WTC11 (cell line): ENCODE measurements around the gene GRIK2. TPM values are rescaled to one million over a fixed set of nuclear protein-coding genes. Genes with fewer than 3 reads are reported as not detected.

Experiments used
- ATAC-seq: fragments of 200-7000 bp; cut with Tn5 transposase; 2 replicates; pipeline ENCODE4 v1.10.0; 2021; ENCODE audit warnings: mild to moderate bottlenecking, moderate library complexity
- CTCF ChIA-PET: fragments of 300-600 bp; sonication (Branson Sonifier 250); formaldehyde crosslinking; loops from one replicate; lab custom pipeline; 2021; ENCODE audit warnings: antibody characterized with exemption; lab: Charles Lee
- POLR2A ChIA-PET: fragments of 350-600 bp; sonication (Branson Sonifier 250); formaldehyde crosslinking; loops from one replicate; lab custom pipeline; 2021; ENCODE audit warnings: antibody characterized with exemption; lab: Charles Lee
- DNase-seq: peaks from one replicate; pipeline ENCODE4 v3.0.0; 2021; ENCODE audit warnings: low spot score
- H3K27ac Mint-ChIP-seq: 2 replicates; pipeline ENCODE4 v1.8.0; 2021; ENCODE audit warnings: mixed read lengths
- H3K27me3 Mint-ChIP-seq: 2 replicates; pipeline ENCODE4 v1.8.0; 2021; ENCODE audit warnings: low read depth, mild to moderate bottlenecking, moderate library complexity, mixed read lengths
- H3K36me3 Mint-ChIP-seq: 2 replicates; pipeline ENCODE4 v1.8.0; 2021; ENCODE audit warnings: mixed read lengths
- H3K4me1 Mint-ChIP-seq: 2 replicates; pipeline ENCODE4 v1.8.0; 2022; ENCODE audit warnings: mixed read lengths
- H3K4me3 Mint-ChIP-seq: 2 replicates; pipeline ENCODE4 v1.8.0; 2021; ENCODE audit warnings: mild to moderate bottlenecking, moderate library complexity, mixed read lengths
- H3K9me3 Mint-ChIP-seq: 2 replicates; pipeline ENCODE4 v1.8.0; 2021; ENCODE audit warnings: mixed read lengths
- AR ChIP-seq: fragments of 250-450 bp; sonication (Bioruptor Pico); IDR thresholded peaks from 2 replicates; pipeline ENCODE4 v1.9.0; 2021; ENCODE audit warnings: mild to moderate bottlenecking
- CREB1 ChIP-seq: sonication (generic); formaldehyde crosslinking; IDR thresholded peaks from 2 replicates; pipeline ENCODE4 v1.8.0; 2023; ENCODE audit warnings: mild to moderate bottlenecking, missing genetic modification reagents
- ETV6 ChIP-seq: sonication (generic); formaldehyde crosslinking; IDR thresholded peaks from 2 replicates; pipeline ENCODE4 v1.8.1; 2022; ENCODE audit warnings: mild to moderate bottlenecking, missing genetic modification reagents
- FOXK1 ChIP-seq: sonication (generic); formaldehyde crosslinking; IDR thresholded peaks from 2 replicates; pipeline ENCODE4 v1.8.0; 2022; ENCODE audit warnings: mild to moderate bottlenecking, moderate library complexity, missing genetic modification reagents
- GTF2I ChIP-seq: fragments of 250-450 bp; sonication (Bioruptor Pico); conservative IDR thresholded peaks from 2 replicates; pipeline ENCODE4 v1.4.0; 2021; ENCODE audit warnings: mild to moderate bottlenecking
- IRF1 ChIP-seq: sonication (generic); formaldehyde crosslinking; IDR thresholded peaks from 2 replicates; pipeline ENCODE4 v1.8.0; 2023; ENCODE audit warnings: missing genetic modification reagents
- JUN ChIP-seq: sonication (generic); formaldehyde crosslinking; IDR thresholded peaks from 2 replicates; pipeline ENCODE4 v1.8.0; 2023; ENCODE audit warnings: mild to moderate bottlenecking, missing genetic modification reagents
- NFYB ChIP-seq: sonication (generic); formaldehyde crosslinking; conservative IDR thresholded peaks from 2 replicates; pipeline ENCODE4 v1.8.0; 2022; ENCODE audit warnings: low read depth, missing genetic modification reagents
- NR3C1 ChIP-seq: sonication (generic); formaldehyde crosslinking; conservative IDR thresholded peaks from 2 replicates; pipeline ENCODE4 v1.8.1; 2023; ENCODE audit warnings: low read depth, mild to moderate bottlenecking, missing genetic modification reagents
- SMAD3 ChIP-seq: sonication (generic); formaldehyde crosslinking; IDR thresholded peaks from 2 replicates; pipeline ENCODE4 v1.8.0; 2022; ENCODE audit warnings: missing genetic modification reagents, mild to moderate bottlenecking, borderline replicate concordance
- TCF7 ChIP-seq: sonication (generic); formaldehyde crosslinking; IDR thresholded peaks from 2 replicates; pipeline ENCODE4 v1.8.0; 2022; ENCODE audit warnings: mild to moderate bottlenecking, low read depth, missing genetic modification reagents, moderate library complexity
- TP53 ChIP-seq: sonication (generic); formaldehyde crosslinking; IDR thresholded peaks from 2 replicates; pipeline ENCODE4 v1.8.1; 2023; ENCODE audit warnings: mild to moderate bottlenecking, missing genetic modification reagents
- ZNF219 ChIP-seq: sonication (generic); formaldehyde crosslinking; IDR thresholded peaks from 2 replicates; pipeline ENCODE4 v1.8.0; 2023; ENCODE audit warnings: missing genetic modification reagents, mild to moderate bottlenecking, borderline replicate concordance
- ZNF263 ChIP-seq: sonication (generic); formaldehyde crosslinking; IDR thresholded peaks from 2 replicates; pipeline ENCODE4 v1.8.1; 2022; ENCODE audit warnings: low read depth, mild to moderate bottlenecking, moderate library complexity, missing genetic modification reagents
- ZNF281 ChIP-seq: sonication (generic); formaldehyde crosslinking; IDR thresholded peaks from 2 replicates; pipeline ENCODE4 v1.8.0; 2023; ENCODE audit warnings: mild to moderate bottlenecking, missing genetic modification reagents
- ZNF512 ChIP-seq: sonication (generic); formaldehyde crosslinking; IDR thresholded peaks from 2 replicates; pipeline ENCODE4 v1.8.1; 2022; ENCODE audit warnings: missing genetic modification reagents, borderline replicate concordance
- ZNF671 ChIP-seq: fragments of 250-450 bp; sonication (Bioruptor Pico); IDR thresholded peaks from 2 replicates; pipeline ENCODE4 v1.8.0; 2021; ENCODE audit warnings: mild to moderate bottlenecking
- total RNA-seq: library from RNA; stranded (reverse); gene quantifications from 3 replicates; pipeline ENCODE4 v1.2.3, GENCODE V29; 2021
- TF ChIP-seq, protein P1 (sequence below): sonication (generic); formaldehyde crosslinking; IDR thresholded peaks from 2 replicates; pipeline ENCODE4 v1.8.1; 2023; ENCODE audit warnings: mild to moderate bottlenecking, missing genetic modification reagents, moderate library complexity
- TF ChIP-seq, protein P2 (sequence below): sonication (generic); formaldehyde crosslinking; IDR thresholded peaks from 2 replicates; pipeline ENCODE4 v1.8.1; 2023; ENCODE audit warnings: mild to moderate bottlenecking, missing genetic modification reagents, moderate library complexity
- TF ChIP-seq, protein P3 (sequence below): sonication (generic); formaldehyde crosslinking; IDR thresholded peaks from 2 replicates; pipeline ENCODE4 v1.8.0; 2022; ENCODE audit warnings: mild to moderate bottlenecking, missing genetic modification reagents

GRIK2 gene
- total RNA-seq, 1 experiment from 2014 or later, result 2.7 TPM

GRCh38 chr6:101351173-101351572, 42.3 kb upstream of the GRIK2 start:
- no peaks in the 10 kb centered on the region for H3K27me3 Mint-ChIP-seq
- no peaks in the 10 kb centered on the region for H3K36me3 Mint-ChIP-seq
- DNase-seq (no peak), ATAC-seq (no peak)
- no peak overlapping the region for H3K27ac Mint-ChIP-seq
- H3K4me1 Mint-ChIP-seq, result 0 out of 2 replicates have a peak, but pooled peaks cover 4% of the 10 kb centered on the region
- no peaks in the 10 kb centered on the region for H3K9me3 Mint-ChIP-seq
- TF ChIP-seq GTF2I (CRISPR knock-in tag), result no peak
- no peak for TF ChIP-seq ZNF281
- no peak for TF ChIP-seq AR (CRISPR knock-in tag)
- TF ChIP-seq ZNF671 (CRISPR knock-in tag), result no peak
- TF ChIP-seq NFYB (CRISPR knock-in tag), result no peak
- no peak for TF ChIP-seq TP53 (CRISPR knock-in tag)
- TF ChIP-seq TCF7 (CRISPR knock-in tag), result no peak
- TF ChIP-seq ZNF512 (CRISPR knock-in tag), result no peak
- TF ChIP-seq CREB1 (CRISPR knock-in tag), result no peak
- TF ChIP-seq, protein P1, sequence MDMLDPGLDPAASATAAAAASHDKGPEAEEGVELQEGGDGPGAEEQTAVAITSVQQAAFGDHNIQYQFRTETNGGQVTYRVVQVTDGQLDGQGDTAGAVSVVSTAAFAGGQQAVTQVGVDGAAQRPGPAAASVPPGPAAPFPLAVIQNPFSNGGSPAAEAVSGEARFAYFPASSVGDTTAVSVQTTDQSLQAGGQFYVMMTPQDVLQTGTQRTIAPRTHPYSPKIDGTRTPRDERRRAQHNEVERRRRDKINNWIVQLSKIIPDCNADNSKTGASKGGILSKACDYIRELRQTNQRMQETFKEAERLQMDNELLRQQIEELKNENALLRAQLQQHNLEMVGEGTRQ (CRISPR knock-in tag), result no peak
- TF ChIP-seq, protein P2, sequence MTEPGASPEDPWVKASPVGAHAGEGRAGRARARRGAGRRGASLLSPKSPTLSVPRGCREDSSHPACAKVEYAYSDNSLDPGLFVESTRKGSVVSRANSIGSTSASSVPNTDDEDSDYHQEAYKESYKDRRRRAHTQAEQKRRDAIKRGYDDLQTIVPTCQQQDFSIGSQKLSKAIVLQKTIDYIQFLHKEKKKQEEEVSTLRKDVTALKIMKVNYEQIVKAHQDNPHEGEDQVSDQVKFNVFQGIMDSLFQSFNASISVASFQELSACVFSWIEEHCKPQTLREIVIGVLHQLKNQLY (CRISPR knock-in tag), result no peak
- TF ChIP-seq, all 79 proteins: peak for 0
- POLR2A ChIA-PET, result no interaction called here
- CTCF ChIA-PET, result no interaction called here
- H3K4me3 Mint-ChIP-seq, result no peak overlapping the region

GRCh38 chr6:101352316-101352715, 41.2 kb upstream of the GRIK2 start:
- Mint-ChIP-seq H3K27me3 (no peaks in the 10 kb centered on the region; the same call in 1 of the 2 replicates), H3K9me3 (no peaks in the 10 kb centered on the region), H3K27ac (no peak overlapping the region; the same call in 1 of the 2 replicates), H3K4me3 (no peak overlapping the region), H3K4me1 (0 out of 2 replicates have a peak, but pooled peaks cover 4% of the 10 kb centered on the region), H3K36me3 (no peaks in the 10 kb centered on the region)
- POLR2A ChIA-PET, result no interaction called here
- DNase-seq (no peak), ATAC-seq (no peak)
- CTCF ChIA-PET, result no interaction called here
- TF ChIP-seq TP53 (CRISPR knock-in tag) (no peak), ZNF281 (no peak), FOXK1 (CRISPR knock-in tag) (no peak), JUN (CRISPR knock-in tag) (no peak), SMAD3 (no peak), NR3C1 (no peak), ETV6 (CRISPR knock-in tag) (no peak), ZNF263 (CRISPR knock-in tag) (no peak), ZNF219 (CRISPR knock-in tag) (no peak), IRF1 (CRISPR knock-in tag) (no peak)
- TF ChIP-seq, protein P2 (CRISPR knock-in tag), result no peak
- TF ChIP-seq, protein P3, sequence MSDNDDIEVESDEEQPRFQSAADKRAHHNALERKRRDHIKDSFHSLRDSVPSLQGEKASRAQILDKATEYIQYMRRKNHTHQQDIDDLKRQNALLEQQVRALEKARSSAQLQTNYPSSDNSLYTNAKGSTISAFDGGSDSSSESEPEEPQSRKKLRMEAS (CRISPR knock-in tag), result no peak
